Measurements from ENCODE around the gene SNX14. TPM values are rescaled to one million over a fixed set of nuclear protein-coding genes. Genes with fewer than 3 reads are reported as not detected.
A peak's percentile ranks its signal among the peaks of the same experiment; 100 is the strongest.

SNX14 gene
- total and polyA plus RNA-seq, 10 of the 15 experiments (the other 5 are each of a cell fraction or from before 2014, with no cell fraction given) = 34.2 to 122 (median 51.0) TPM

- TF ChIP-seq ZBTB33 (IDR thresholded peaks at IDR 0.05) (no peak), ZBTB40 (IDR thresholded peaks at IDR 0.05; ENCODE audit: borderline replicate concordance) (no peak; the same call in 1 of the 2 replicates), E2F4 (IDR thresholded peaks at IDR 0.05; ENCODE audit: low read depth, low read length) (no peak), ETV6 (conservative IDR thresholded peaks at IDR 0.05 in 1 of 2, IDR thresholded peaks at IDR 0.05 in 1 of 2; ENCODE audit: borderline replicate concordance in 1 of 2, low read depth in 1 of 2) (peak in 1 of 2 experiments; percentile 61; a peak in 1 of 4 replicates), HDAC6 (IDR thresholded peaks at IDR 0.05; ENCODE audit: unreplicated experiment) (no peak), TBL1XR1 (IDR thresholded peaks at IDR 0.05; ENCODE audit: low read depth, low read length) (peak; percentile 76; the same call in 1 of the 2 replicates), STAT1 (conservative IDR thresholded peaks at IDR 0.05) (no peak), GABPA (IDR thresholded peaks at IDR 0.05; ENCODE audit: low read depth) (peak; percentile 35; the same call in 1 of the 2 replicates), FOXM1 (IDR thresholded peaks at IDR 0.05; ENCODE audit: low read depth, low read length) (peak; percentile 74; the same call in 1 of the 2 replicates), SMAD5 (IDR thresholded peaks at IDR 0.05; ENCODE audit: low read depth) (no peak), BCL11A (IDR thresholded peaks at IDR 0.05; ENCODE audit: low read depth, low read length) (0 out of 2 replicates have a peak, but pooled peaks have one; percentile 19), BACH1 (IDR thresholded peaks at IDR 0.05; ENCODE audit: borderline replicate concordance) (peak; percentile 42; the same call in 1 of the 2 replicates), CHD2 (IDR thresholded peaks at IDR 0.05; ENCODE audit: borderline replicate concordance, low read depth, low read length) (peak; percentile 38; the same call in 1 of the 2 replicates), SKIL (IDR thresholded peaks at IDR 0.05; ENCODE audit: low read depth, poor library complexity, severe bottlenecking) (peak; percentile 89), CEBPB (IDR thresholded peaks at IDR 0.05; ENCODE audit: borderline replicate concordance in 1 of 2, low read depth in 2 of 2, low read length in 2 of 2) (0 out of 4 replicates have a peak, but pooled peaks of 1 of the 2 experiments have one; percentile 38), HCFC1 (IDR thresholded peaks at IDR 0.05; ENCODE audit: low read length) (no peak), ZNF622 (IDR thresholded peaks at IDR 0.05) (peak; percentile 41; the same call in 1 of the 2 replicates)
Measured at GRCh38 chr6:85460921-85461797, 132.5 kb downstream of the SNX14 start (continued).
